OCI-M1 (cell line): Measurements from ENCODE around the gene VAV1.
A peak's percentile ranks its signal among the peaks of the same experiment; 100 is the strongest.

Experiments
- DNase-seq: peaks from one replicate; lab custom pipeline; 2025; lab: John Stamatoyannopoulos, UW

VAV1 gene

GRCh38 chr19:6772028-6772865 is at the start of gene VAV1:
TSS of gene VAV1 (plus strand) at chr19:6772708. CDS start at chr19:6772808, 100 bp downstream.
- DNase-seq: peak; percentile 86

- DNase-seq: peak; percentile 4
Observed at GRCh38 chr19:6723108-6723618, 49.3 kb upstream of the VAV1 start.

GRCh38 chr19:6723738-6724137 is 48.8 kb upstream of the VAV1 start:
- DNase-seq: no peak

- no peak for DNase-seq
Observed at GRCh38 chr19:6724631-6725492, 47.6 kb upstream of the VAV1 start.

GRCh38 chr19:6725513-6726231 is 46.8 kb upstream of the VAV1 start:
- no peak for DNase-seq

- DNase-seq: peak; percentile 22
Observed at GRCh38 chr19:6728346-6728745, 44.2 kb upstream of the VAV1 start.

GRCh38 chr19:6729573-6730152 is 42.8 kb upstream of the VAV1 start:
- no peak for DNase-seq

- peak; percentile 34 for DNase-seq
Observed at GRCh38 chr19:6730153-6730804, 42.2 kb upstream of the VAV1 start.

- DNase-seq: no peak
Observed at GRCh38 chr19:6730941-6731670, 41.4 kb upstream of the VAV1 start.

- DNase-seq: no peak
Observed at GRCh38 chr19:6731822-6732221, 40.7 kb upstream of the VAV1 start.

GRCh38 chr19:6732803-6733337 is 39.6 kb upstream of the VAV1 start:
- no peak for DNase-seq

- no peak for DNase-seq
Observed at GRCh38 chr19:6733338-6734095, 39.0 kb upstream of the VAV1 start.

- DNase-seq: no peak
Observed at GRCh38 chr19:6734096-6734696, 38.3 kb upstream of the VAV1 start.

- DNase-seq: no peak
Observed at GRCh38 chr19:6735181-6735911, 37.2 kb upstream of the VAV1 start.

- peak; percentile 76 for DNase-seq
Observed at GRCh38 chr19:6736169-6736916, 36.2 kb upstream of the VAV1 start.

GRCh38 chr19:6736917-6737283 is 35.6 kb upstream of the VAV1 start:
- no peak for DNase-seq

- peak; percentile 99 for DNase-seq
Observed at GRCh38 chr19:6737284-6737872, 35.1 kb upstream of the VAV1 start, which contains the start of gene GPR108. TSS of gene GPR108 (minus strand) at chr19:6737580. CDS start at chr19:6737576, 4 bp downstream.
